AG04450 (cell line): ENCODE measurements around the gene KCTD21. TPM values are rescaled to one million over a fixed set of nuclear protein-coding genes. Genes with fewer than 3 reads are reported as not detected.

Source experiments
- CTCF ChIA-PET: fragments of 300-600, 350-600 bp; formaldehyde crosslinking; extraction: SDS; loops from one replicate; lab custom pipeline; 2022; ENCODE audit warnings: antibody characterized with exemption, inconsistent platforms; lab: Charles Lee
- POLR2A ChIA-PET: fragments of 350-600 bp; formaldehyde crosslinking; extraction: SDS; loops from one replicate; lab custom pipeline; 2021; ENCODE audit warnings: antibody characterized with exemption, inconsistent platforms; lab: Yijun Ruan, JAX
- DNase-seq: peaks from one replicate; pipeline ENCODE4 v3.0.0-alpha.2; 2011; ENCODE audit warnings: low read depth, low spot score
- H3K27ac ChIP-seq: one replicate; pipeline ENCODE4 v1.5.1; 2012; ENCODE audit warnings: low read depth, low read length, control low read depth
- H3K27me3 ChIP-seq: one replicate; pipeline ENCODE4 v1.6.0; 2012; ENCODE audit warnings: low read length; ENCODE audit not compliant: control insufficient read depth, insufficient read depth
- H3K4me3 ChIP-seq: 2 replicates; pipeline ENCODE4 v1.5.1; 2011; ENCODE audit warnings: mild to moderate bottlenecking, low read depth, low read length, control low read depth
- H3K9me3 ChIP-seq: 2 replicates; pipeline ENCODE4 v1.5.1; 2012; ENCODE audit warnings: low read length; ENCODE audit not compliant: control insufficient read depth, insufficient read depth
- CTCF ChIP-seq: IDR thresholded peaks from 2 replicates; pipeline ENCODE4 v1.5.1; 2011; ENCODE audit warnings: low read depth, low read length, control low read depth, inconsistent platforms
- polyA plus RNA-seq: library from polyadenylated mRNA; depleted of rRNA; stranded (reverse); fragments of >200 nt; gene quantifications from 2 replicates; pipeline ENCODE4 v1.2.3, GENCODE V29; 2011

The KCTD21 gene
- polyA plus RNA-seq, 1 experiment = 18.4 TPM

GRCh38 chr11:78200061-78200460, 11.6 kb upstream of the KCTD21 start:
- no peaks in the 10 kb centered on the region for H3K9me3 ChIP-seq
- TF ChIP-seq CTCF = no peak
- ChIA-PET POLR2A (no interaction called here), CTCF (no interaction called here)
- no peak overlapping the region for H3K4me3 ChIP-seq
- no peak overlapping the region for H3K27ac ChIP-seq
- H3K27me3 ChIP-seq = no peaks in the 10 kb centered on the region
- no peak for DNase-seq

GRCh38 chr11:78199653-78200015, 11.2 kb upstream of the KCTD21 start:
- no peak overlapping the region for H3K4me3 ChIP-seq
- no peak overlapping the region for H3K27ac ChIP-seq
- H3K27me3 ChIP-seq = no peaks in the 10 kb centered on the region
- H3K9me3 ChIP-seq = no peaks in the 10 kb centered on the region
- CTCF ChIA-PET = no interaction called here
- POLR2A ChIA-PET = no interaction called here
- no peak for TF ChIP-seq CTCF
- no peak for DNase-seq

GRCh38 chr11:78199015-78199652, 10.7 kb upstream of the KCTD21 start:
- Histone ChIP-seq H3K9me3 (no peaks in the 10 kb centered on the region), H3K27me3 (no peaks in the 10 kb centered on the region), H3K27ac (no peak overlapping the region), H3K4me3 (no peak overlapping the region)
- DNase-seq = no peak
- TF ChIP-seq CTCF = no peak
- CTCF ChIA-PET = no interaction called here
- POLR2A ChIA-PET = no interaction called here

DNA sequence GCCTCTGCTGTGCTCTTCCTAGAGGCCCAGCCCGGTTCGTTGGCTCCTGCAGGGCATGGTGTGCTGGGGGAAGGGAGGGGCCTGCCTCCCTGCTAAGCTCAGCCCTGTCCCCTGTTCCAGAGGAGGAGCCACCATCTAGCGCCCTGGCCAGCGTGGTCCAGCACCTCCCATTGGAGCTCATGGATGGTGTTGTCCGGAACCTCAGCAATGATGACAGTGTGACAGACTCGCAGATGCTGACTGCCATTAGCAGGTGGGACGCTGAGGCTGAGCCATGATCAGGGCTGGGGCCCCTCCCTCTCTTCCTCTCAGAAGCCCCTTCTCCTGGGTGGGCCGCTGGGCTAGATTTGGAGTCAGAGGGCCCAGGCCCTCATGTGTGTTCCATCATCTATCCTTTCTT, 9.4 kb upstream of the KCTD21 start:
- Histone ChIP-seq H3K4me3 (no peak overlapping the region), H3K27ac (no peak overlapping the region), H3K27me3 (no peaks in the 10 kb centered on the region), H3K9me3 (no peaks in the 10 kb centered on the region)
- ChIA-PET CTCF (no interaction called here), POLR2A (no interaction called here)
- no peak for DNase-seq
- no peak for TF ChIP-seq CTCF

GRCh38 chr11:78196661-78197091, 8.2 kb upstream of the KCTD21 start:
- no peak for DNase-seq
- POLR2A ChIA-PET = no interaction called here
- no peak overlapping the region for H3K27ac ChIP-seq
- no peak overlapping the region for H3K4me3 ChIP-seq
- CTCF ChIA-PET = no interaction called here
- no peaks in the 10 kb centered on the region for H3K9me3 ChIP-seq
- no peak for TF ChIP-seq CTCF
- H3K27me3 ChIP-seq = no peaks in the 10 kb centered on the region
